Colonic mucosa (tissue), 4 donors: ENCODE measurements around the gene GFRA1. TPM values are rescaled to one million over a fixed set of nuclear protein-coding genes. Genes with fewer than 3 reads are reported as not detected.

Experiments used
- DNase-seq: peaks from one replicate; pipeline ENCODE4 v3.0.0-alpha.2; 2020
- H3K27ac ChIP-seq: fragments of 200-600 bp; one replicate; pipeline ENCODE4 v1.8.0; 2021
- H3K27me3 ChIP-seq: fragments of 200-600 bp; one replicate; pipeline ENCODE4 v1.8.0; 2021
- H3K36me3 ChIP-seq: fragments of 200-600 bp; one replicate; pipeline ENCODE4 v1.8.0; 2021
- H3K4me1 ChIP-seq: fragments of 200-600 bp; one replicate; pipeline ENCODE4 v1.8.0; 2021; ENCODE audit warnings: mild to moderate bottlenecking
- H3K4me3 ChIP-seq: fragments of 200-600 bp; one replicate; pipeline ENCODE4 v1.8.0; 2021
- H3K9ac ChIP-seq, 2 donors: one replicate each; pipeline ENCODE4 v1.7.0; 2013; ENCODE audit warnings: control low read depth in 2 of 2, low read depth in 2 of 2, low read length in 2 of 2
- H3K9me3 ChIP-seq: fragments of 200-600 bp; one replicate; pipeline ENCODE4 v1.8.0; 2021
- intact Hi-C: fragments of 100-400 bp; cut with DNase I; formaldehyde crosslinking; loops from one replicate; pipeline ENCODE4 v1.14.1; 2022
- total RNA-seq, 2 donors: library from RNA; stranded (reverse); fragmentation: NEBNext Ultra II Directional in 1 of 2; extraction: Animal tissue kit (Norgen Biotek cat#: 25700) in 1 of 2; gene quantifications; one replicate each; pipeline ENCODE4 v1.2.1, GENCODE V29; 2021
- TF ChIP-seq, protein P1 (sequence below): fragments of 200-600 bp; IDR thresholded peaks from one replicate; pipeline ENCODE4 v1.8.0; 2022; ENCODE audit warnings: antibody characterized with exemption, mild to moderate bottlenecking
- donor health status: healthy.
- donor health status: DM: no; HTN: no; CAD: no.
- donor health status: DM: no; HTN: no; CAD: no.

Gene GFRA1
- 1 to 10 TPM; 1.0 to 4.9 TPM for total RNA-seq

DNA sequence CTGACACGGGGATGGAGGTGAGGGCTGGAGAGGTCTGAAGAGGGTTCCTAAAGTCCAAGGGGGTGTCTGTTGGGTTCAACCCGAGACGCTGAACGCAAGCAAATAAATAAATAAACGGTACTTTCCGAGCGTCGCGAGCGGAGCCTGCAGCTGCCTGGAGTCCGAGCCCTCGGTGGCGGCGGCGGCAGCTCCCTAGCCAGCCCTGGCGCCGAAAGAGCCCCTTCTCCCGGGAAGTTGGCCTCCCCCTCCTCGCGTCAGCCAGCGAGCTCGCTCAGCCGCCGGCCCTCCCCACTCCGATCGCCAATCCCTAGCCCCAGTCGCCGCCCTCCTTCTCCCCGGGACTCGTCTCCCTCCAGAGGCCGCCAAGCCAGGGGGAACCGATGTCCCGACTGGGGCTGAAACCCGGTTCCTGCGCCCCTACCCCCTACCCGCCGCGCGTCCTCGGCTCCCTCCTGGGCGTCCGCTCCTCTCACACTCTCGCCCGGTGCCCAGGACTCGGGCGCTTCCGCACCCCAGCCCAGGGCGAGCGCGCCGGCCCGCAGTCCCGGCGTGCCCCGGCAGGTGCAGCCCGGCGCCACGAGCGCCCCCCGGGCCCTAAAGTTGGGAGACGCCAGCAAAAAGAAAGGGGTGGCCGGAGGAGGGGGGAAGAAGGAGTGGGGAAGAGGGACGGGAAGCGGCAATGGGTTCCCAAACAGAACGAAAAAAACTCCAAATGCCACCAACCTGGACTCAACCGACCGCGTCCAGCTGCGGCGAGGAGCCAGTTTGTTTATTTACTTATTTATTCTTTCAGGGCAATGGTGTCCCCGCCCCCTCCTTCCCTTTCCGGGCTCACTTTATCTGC is at the start of gene GFRA1:
Gene GFRA1, minus strand, starts transcription at position 767 of the 844 bp plus-strand sequence. CDS start 1,177 bp downstream, outside the sequence.
- H3K9ac ChIP-seq = peak within 1 kb of the TSS in 1 of 2 donors; percentile 48
- TF ChIP-seq, protein P1, sequence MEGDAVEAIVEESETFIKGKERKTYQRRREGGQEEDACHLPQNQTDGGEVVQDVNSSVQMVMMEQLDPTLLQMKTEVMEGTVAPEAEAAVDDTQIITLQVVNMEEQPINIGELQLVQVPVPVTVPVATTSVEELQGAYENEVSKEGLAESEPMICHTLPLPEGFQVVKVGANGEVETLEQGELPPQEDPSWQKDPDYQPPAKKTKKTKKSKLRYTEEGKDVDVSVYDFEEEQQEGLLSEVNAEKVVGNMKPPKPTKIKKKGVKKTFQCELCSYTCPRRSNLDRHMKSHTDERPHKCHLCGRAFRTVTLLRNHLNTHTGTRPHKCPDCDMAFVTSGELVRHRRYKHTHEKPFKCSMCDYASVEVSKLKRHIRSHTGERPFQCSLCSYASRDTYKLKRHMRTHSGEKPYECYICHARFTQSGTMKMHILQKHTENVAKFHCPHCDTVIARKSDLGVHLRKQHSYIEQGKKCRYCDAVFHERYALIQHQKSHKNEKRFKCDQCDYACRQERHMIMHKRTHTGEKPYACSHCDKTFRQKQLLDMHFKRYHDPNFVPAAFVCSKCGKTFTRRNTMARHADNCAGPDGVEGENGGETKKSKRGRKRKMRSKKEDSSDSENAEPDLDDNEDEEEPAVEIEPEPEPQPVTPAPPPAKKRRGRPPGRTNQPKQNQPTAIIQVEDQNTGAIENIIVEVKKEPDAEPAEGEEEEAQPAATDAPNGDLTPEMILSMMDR = no peak
- no peak for DNase-seq
- no peaks in the 10 kb centered on the region for H3K9me3 ChIP-seq
- no peaks in the 10 kb centered on the region for H3K36me3 ChIP-seq
- H3K4me3 ChIP-seq = peak within 1 kb of the TSS; percentile 28
- no peaks in the 10 kb centered on the region for H3K4me1 ChIP-seq
- no peak within 1 kb of the TSS for H3K27ac ChIP-seq
- intact Hi-C loops = no loop called here
- peaks cover 59% of the 10 kb centered on the region for H3K27me3 ChIP-seq

DNA sequence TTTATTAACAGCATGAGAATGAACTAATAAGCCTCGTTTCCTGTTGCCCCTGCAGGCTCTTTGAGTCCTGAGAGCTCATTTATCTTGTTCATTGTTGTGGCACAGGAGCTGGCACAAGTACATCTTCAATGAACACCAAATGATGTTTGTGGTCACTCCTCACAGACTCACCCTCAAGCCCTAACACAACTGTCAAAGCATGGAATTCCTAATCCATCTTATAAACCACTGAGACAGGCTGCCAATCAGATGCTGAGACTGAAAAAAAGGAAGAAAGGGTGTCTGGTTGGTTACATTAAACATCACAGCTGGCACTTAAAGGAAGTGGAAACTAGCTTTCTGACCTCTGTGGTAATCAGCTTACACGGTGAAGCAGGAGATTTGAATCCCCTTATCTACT is 43.5 kb upstream of the GFRA1 start:
- H3K4me1 ChIP-seq = no peaks in the 10 kb centered on the region
- H3K27ac ChIP-seq = no peak overlapping the region
- TF ChIP-seq, protein P1 = no peak
- intact Hi-C loops = no loop called here
- no peaks in the 10 kb centered on the region for H3K36me3 ChIP-seq
- no peaks in the 10 kb centered on the region for H3K27me3 ChIP-seq
- no peak for DNase-seq
- H3K9ac ChIP-seq = no peak overlapping the region
- H3K9me3 ChIP-seq = no peaks in the 10 kb centered on the region
- H3K4me3 ChIP-seq = no peak overlapping the region

GRCh38 chr10:116312548-116312947 is 39.5 kb upstream of the GFRA1 start:
- Histone ChIP-seq H3K27me3 (no peaks in the 10 kb centered on the region), H3K9me3 (no peaks in the 10 kb centered on the region), H3K36me3 (no peaks in the 10 kb centered on the region), H3K27ac (no peak overlapping the region), H3K9ac (no peak overlapping the region), H3K4me1 (no peaks in the 10 kb centered on the region), H3K4me3 (no peak overlapping the region)
- no peak for DNase-seq
- TF ChIP-seq, protein P1 = no peak
- intact Hi-C loops = no loop called here

DNA sequence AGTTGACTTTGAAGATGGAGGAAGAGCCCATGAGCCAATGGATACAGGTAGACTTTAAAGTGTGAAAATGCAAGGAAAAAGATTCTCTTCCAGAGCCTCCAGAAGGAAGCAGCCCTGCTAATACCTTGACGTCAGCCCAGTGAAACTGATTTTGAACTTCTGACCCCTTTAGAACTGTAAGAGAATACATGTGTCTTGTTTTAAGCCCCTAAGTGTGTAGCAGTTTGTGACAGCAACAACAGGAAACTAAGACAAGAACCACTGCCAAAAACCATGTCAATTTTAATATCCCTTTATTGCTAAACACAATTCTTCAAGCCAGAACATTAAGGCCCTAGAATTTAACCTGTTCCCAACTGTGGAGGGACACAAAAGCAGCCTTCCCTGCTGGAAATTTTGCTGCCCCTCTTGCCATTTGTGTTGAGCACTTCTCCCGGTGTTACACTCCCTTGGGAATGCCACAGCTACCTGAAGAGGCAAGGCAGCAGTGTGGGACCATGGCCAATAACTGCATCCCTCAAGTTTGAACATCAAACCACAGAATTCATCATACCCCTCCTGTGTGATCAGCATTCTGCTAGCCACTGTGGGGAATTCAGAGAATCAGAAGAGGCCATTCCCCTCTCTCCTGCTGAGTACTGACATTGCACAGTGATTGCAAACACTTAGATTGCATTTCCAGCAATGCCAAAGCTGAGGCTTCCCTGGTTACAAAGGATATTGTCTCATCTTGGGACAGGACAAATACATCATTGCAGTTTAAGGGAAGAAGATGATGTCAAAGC is 38.9 kb upstream of the GFRA1 start:
- intact Hi-C loops = no loop called here
- H3K9ac ChIP-seq = no peak overlapping the region

GRCh38 chr10:116311016-116311415 is 38.0 kb upstream of the GFRA1 start:
- intact Hi-C loops = no loop called here
- TF ChIP-seq, protein P1 = no peak
- no peak overlapping the region for H3K4me3 ChIP-seq
- no peaks in the 10 kb centered on the region for H3K9me3 ChIP-seq
- H3K4me1 ChIP-seq = no peaks in the 10 kb centered on the region
- H3K27ac ChIP-seq = no peak overlapping the region
- no peaks in the 10 kb centered on the region for H3K36me3 ChIP-seq
- no peak overlapping the region for H3K9ac ChIP-seq
- no peak for DNase-seq
- H3K27me3 ChIP-seq = no peaks in the 10 kb centered on the region

More for the DNA sequence above, 38.9 kb upstream of the GFRA1 start:
- Histone ChIP-seq H3K9me3 (no peaks in the 10 kb centered on the region), H3K36me3 (no peaks in the 10 kb centered on the region), H3K27me3 (no peaks in the 10 kb centered on the region), H3K4me3 (no peak overlapping the region), H3K27ac (no peak overlapping the region), H3K4me1 (no peaks in the 10 kb centered on the region)
- TF ChIP-seq, protein P1 = no peak
- no peak for DNase-seq
